Stimulated activated naive CD8-positive, alpha-beta T cell treated with anti-CD3 and anti-CD28 coated beads, Interleukin-15, amount 100 ng/mL, for 72 hours (primary cell): ENCODE results near the gene SLC9A5.
A peak's percentile ranks its signal among the peaks of the same experiment; 100 is the strongest.

Experiments used
- ATAC-seq: fragments of 150-1000 bp; cut with Tn5 transposase; 2 replicates; pipeline ENCODE4 v1.10.0; 2021; ENCODE audit warnings: mild to moderate bottlenecking, moderate library complexity
- DNase-seq, 2 donors: peaks; one replicate each; pipeline ENCODE4 v3.0.0; 2021 to 2022
- H3K27ac Mint-ChIP-seq, 2 donors: one replicate each; pipeline ENCODE4 v1.8.0; 2022; ENCODE audit warnings: mild to moderate bottlenecking in 2 of 2, mixed read lengths in 2 of 2, moderate library complexity in 2 of 2
- H3K27me3 Mint-ChIP-seq: one replicate; pipeline ENCODE4 v1.8.0; 2022; ENCODE audit warnings: mixed read lengths
- H3K4me1 Mint-ChIP-seq: one replicate; pipeline ENCODE4 v1.8.0; 2022; ENCODE audit warnings: mild to moderate bottlenecking, mixed read lengths
- H3K4me3 Mint-ChIP-seq, 2 donors: one replicate each; pipeline ENCODE4 v1.8.0; 2022; ENCODE audit warnings: mild to moderate bottlenecking in 2 of 2, mixed read lengths in 2 of 2, moderate library complexity in 1 of 2
- H3K9me3 Mint-ChIP-seq, 2 donors: one replicate each; pipeline ENCODE4 v1.8.0; 2022; ENCODE audit warnings: mixed read lengths in 2 of 2

Gene SLC9A5

GRCh38 chr16:67243481-67243880 is 5.3 kb upstream of the SLC9A5 start:
- H3K4me1 Mint-ChIP-seq = peaks cover 57% of the 10 kb centered on the region
- H3K27ac Mint-ChIP-seq = peak overlapping the region; percentile 78 to 84
- ATAC-seq (no peak), DNase-seq (no peak)
- no peaks in the 10 kb centered on the region for H3K27me3 Mint-ChIP-seq
- H3K9me3 Mint-ChIP-seq = no peaks in the 10 kb centered on the region
- peak overlapping the region; percentile 90 to 97 for H3K4me3 Mint-ChIP-seq

- peaks cover 6% of the 10 kb centered on the region for H3K27me3 Mint-ChIP-seq
- peak overlapping the region; percentile 92 to 95 for H3K27ac Mint-ChIP-seq
- H3K9me3 Mint-ChIP-seq = no peaks in the 10 kb centered on the region
- H3K4me3 Mint-ChIP-seq = peak overlapping the region; percentile 90 to 97
- ATAC-seq = peak; percentile 77
- peaks cover 66% of the 10 kb centered on the region for H3K4me1 Mint-ChIP-seq
- DNase-seq = peak; percentile 84 to 93
Observed at GRCh38 chr16:67244387-67245185, 4.2 kb upstream of the SLC9A5 start.

- Mint-ChIP-seq H3K4me1 (peaks cover 72% of the 10 kb centered on the region), H3K9me3 (no peaks in the 10 kb centered on the region), H3K27ac (peak overlapping the region; percentile 92 to 95), H3K27me3 (peaks cover 9% of the 10 kb centered on the region), H3K4me3 (peak overlapping the region; percentile 90 to 97)
- ATAC-seq (no peak), DNase-seq (peak in 1 of 2 donors; percentile 23)
Observed at GRCh38 chr16:67245186-67245585, 3.6 kb upstream of the SLC9A5 start.

- ATAC-seq (no peak), DNase-seq (no peak)
- no peaks in the 10 kb centered on the region for H3K9me3 Mint-ChIP-seq
- H3K4me1 Mint-ChIP-seq = peaks cover 74% of the 10 kb centered on the region
- H3K4me3 Mint-ChIP-seq = peak overlapping the region; percentile 90 to 97
- H3K27ac Mint-ChIP-seq = peak overlapping the region; percentile 14 to 95
- peaks cover 9% of the 10 kb centered on the region for H3K27me3 Mint-ChIP-seq
Observed at GRCh38 chr16:67245674-67246080, 3.1 kb upstream of the SLC9A5 start.

- H3K4me1 Mint-ChIP-seq = peaks cover 72% of the 10 kb centered on the region
- H3K4me3 Mint-ChIP-seq = peak overlapping the region; percentile 90 to 97
- no peaks in the 10 kb centered on the region for H3K9me3 Mint-ChIP-seq
- ATAC-seq (peak; percentile 19), DNase-seq (peak; percentile 73 to 79)
- peaks cover 9% of the 10 kb centered on the region for H3K27me3 Mint-ChIP-seq
- peak overlapping the region; percentile 14 to 67 for H3K27ac Mint-ChIP-seq
Observed at GRCh38 chr16:67246081-67246755, 2.6 kb upstream of the SLC9A5 start.

GRCh38 chr16:67246756-67247191 is 2.0 kb upstream of the SLC9A5 start:
- no peaks in the 10 kb centered on the region for H3K9me3 Mint-ChIP-seq
- H3K27ac Mint-ChIP-seq = peak overlapping the region; percentile 30 to 67
- ATAC-seq = peak; percentile 16
- H3K4me3 Mint-ChIP-seq = peak overlapping the region; percentile 90 to 97
- DNase-seq = peak; percentile 72 to 77
- H3K27me3 Mint-ChIP-seq = peaks cover 9% of the 10 kb centered on the region
- peaks cover 66% of the 10 kb centered on the region for H3K4me1 Mint-ChIP-seq

GRCh38 chr16:67247192-67248072 is 1.3 kb upstream of the SLC9A5 start, which contains the start of gene FHOD1:
FHOD1 (minus strand) TSS chr16:67247481; CDS start chr16:67247410, 71 bp downstream.
- H3K9me3 Mint-ChIP-seq = no peaks in the 10 kb centered on the region
- peak within 1 kb of the TSS; percentile 94 to 95 for H3K27ac Mint-ChIP-seq
- peaks cover 63% of the 10 kb centered on the region for H3K4me1 Mint-ChIP-seq
- ATAC-seq (peak; percentile 67), DNase-seq (peak; percentile 99)
- H3K4me3 Mint-ChIP-seq = peak within 1 kb of the TSS; percentile 90 to 97
- H3K27me3 Mint-ChIP-seq = peaks cover 9% of the 10 kb centered on the region

GRCh38 chr16:67248073-67248400 is 742 bp upstream of the SLC9A5 start:
- peak overlapping the region; percentile 94 to 95 for H3K27ac Mint-ChIP-seq
- H3K4me1 Mint-ChIP-seq = peaks cover 59% of the 10 kb centered on the region
- peaks cover 9% of the 10 kb centered on the region for H3K27me3 Mint-ChIP-seq
- no peaks in the 10 kb centered on the region for H3K9me3 Mint-ChIP-seq
- DNase-seq (peak in 1 of 2 donors; percentile 29), ATAC-seq (no peak)
- H3K4me3 Mint-ChIP-seq = peak overlapping the region; percentile 90 to 97

GRCh38 chr16:67249178-67250044 is 632 bp downstream of the SLC9A5 start:
- Mint-ChIP-seq H3K27ac (peak overlapping the region; percentile 63 to 72), H3K4me3 (peak overlapping the region; percentile 90 to 97), H3K9me3 (no peaks in the 10 kb centered on the region), H3K27me3 (peaks cover 9% of the 10 kb centered on the region), H3K4me1 (peaks cover 47% of the 10 kb centered on the region)
- ATAC-seq (no peak), DNase-seq (no peak)

GRCh38 chr16:67250045-67250327 is 1.2 kb downstream of the SLC9A5 start:
- H3K9me3 Mint-ChIP-seq = no peaks in the 10 kb centered on the region
- H3K4me3 Mint-ChIP-seq = peak overlapping the region; percentile 90 to 97
- H3K27me3 Mint-ChIP-seq = peaks cover 9% of the 10 kb centered on the region
- H3K27ac Mint-ChIP-seq = no peak overlapping the region
- no peak for DNase-seq
- peaks cover 41% of the 10 kb centered on the region for H3K4me1 Mint-ChIP-seq
- no peak for ATAC-seq

- Mint-ChIP-seq H3K4me1 (peaks cover 24% of the 10 kb centered on the region), H3K4me3 (no peak overlapping the region), H3K27ac (no peak overlapping the region), H3K27me3 (peaks cover 9% of the 10 kb centered on the region), H3K9me3 (no peaks in the 10 kb centered on the region)
- DNase-seq (no peak), ATAC-seq (no peak)
Observed at GRCh38 chr16:67252609-67253497, 4.1 kb downstream of the SLC9A5 start.

GRCh38 chr16:67254801-67255552 is 6.2 kb downstream of the SLC9A5 start:
- ATAC-seq = no peak
- DNase-seq = no peak
- no peak overlapping the region for H3K27ac Mint-ChIP-seq
- H3K4me1 Mint-ChIP-seq = peaks cover 4% of the 10 kb centered on the region
- H3K27me3 Mint-ChIP-seq = no peaks in the 10 kb centered on the region
- no peak overlapping the region for H3K4me3 Mint-ChIP-seq
- H3K9me3 Mint-ChIP-seq = no peaks in the 10 kb centered on the region

GRCh38 chr16:67255553-67256221 is 6.9 kb downstream of the SLC9A5 start:
- no peak for DNase-seq
- Mint-ChIP-seq H3K27me3 (no peaks in the 10 kb centered on the region), H3K4me3 (no peak overlapping the region), H3K27ac (no peak overlapping the region), H3K4me1 (no peaks in the 10 kb centered on the region), H3K9me3 (no peaks in the 10 kb centered on the region)
- no peak for ATAC-seq
